T-helper 17 cell (primary cell): ENCODE results near the gene ADAMTS2. TPM values are rescaled to one million over a fixed set of nuclear protein-coding genes. Genes with fewer than 3 reads are reported as not detected.

Experiments
- ATAC-seq: fragments of 150-1000 bp; cut with Tn5 transposase; 2 replicates; pipeline ENCODE4 v1.10.0; 2021; ENCODE audit warnings: mild to moderate bottlenecking, moderate library complexity
- DNase-seq, 3 donors: peaks; one replicate each; pipeline versions ENCODE4 v3.0.0 to v3.0.0-alpha.2; 2020 to 2021
- H3K9me3 ChIP-seq: one replicate; pipeline ENCODE4 v1.7.0; 2013; ENCODE audit warnings: low read length, mild to moderate bottlenecking; ENCODE audit not compliant: control insufficient read depth, poor library complexity, severe bottlenecking
- H3K27ac Mint-ChIP-seq: one replicate; pipeline ENCODE4 v1.8.0; 2022; ENCODE audit warnings: mild to moderate bottlenecking, moderate library complexity, mixed read lengths
- H3K27me3 Mint-ChIP-seq: one replicate; pipeline ENCODE4 v1.8.0; 2022; ENCODE audit warnings: mixed read lengths
- H3K36me3 Mint-ChIP-seq: one replicate; pipeline ENCODE4 v1.8.0; 2022; ENCODE audit warnings: low read depth, mixed read lengths
- H3K4me1 Mint-ChIP-seq: one replicate; pipeline ENCODE4 v1.8.0; 2022; ENCODE audit warnings: mild to moderate bottlenecking, mixed read lengths
- H3K4me3 Mint-ChIP-seq: one replicate; pipeline ENCODE4 v1.8.0; 2022; ENCODE audit warnings: mild to moderate bottlenecking, moderate library complexity, mixed read lengths
- total RNA-seq, 4 donors: library from RNA in 2 of 4; stranded (reverse) in 2 of 4; gene quantifications; one replicate each; pipeline ENCODE4 v1.2.3 and lab custom pipeline; 2022 to 2026

Gene ADAMTS2
- total RNA-seq, 2 donors from 2014 or later = not detected

DNA sequence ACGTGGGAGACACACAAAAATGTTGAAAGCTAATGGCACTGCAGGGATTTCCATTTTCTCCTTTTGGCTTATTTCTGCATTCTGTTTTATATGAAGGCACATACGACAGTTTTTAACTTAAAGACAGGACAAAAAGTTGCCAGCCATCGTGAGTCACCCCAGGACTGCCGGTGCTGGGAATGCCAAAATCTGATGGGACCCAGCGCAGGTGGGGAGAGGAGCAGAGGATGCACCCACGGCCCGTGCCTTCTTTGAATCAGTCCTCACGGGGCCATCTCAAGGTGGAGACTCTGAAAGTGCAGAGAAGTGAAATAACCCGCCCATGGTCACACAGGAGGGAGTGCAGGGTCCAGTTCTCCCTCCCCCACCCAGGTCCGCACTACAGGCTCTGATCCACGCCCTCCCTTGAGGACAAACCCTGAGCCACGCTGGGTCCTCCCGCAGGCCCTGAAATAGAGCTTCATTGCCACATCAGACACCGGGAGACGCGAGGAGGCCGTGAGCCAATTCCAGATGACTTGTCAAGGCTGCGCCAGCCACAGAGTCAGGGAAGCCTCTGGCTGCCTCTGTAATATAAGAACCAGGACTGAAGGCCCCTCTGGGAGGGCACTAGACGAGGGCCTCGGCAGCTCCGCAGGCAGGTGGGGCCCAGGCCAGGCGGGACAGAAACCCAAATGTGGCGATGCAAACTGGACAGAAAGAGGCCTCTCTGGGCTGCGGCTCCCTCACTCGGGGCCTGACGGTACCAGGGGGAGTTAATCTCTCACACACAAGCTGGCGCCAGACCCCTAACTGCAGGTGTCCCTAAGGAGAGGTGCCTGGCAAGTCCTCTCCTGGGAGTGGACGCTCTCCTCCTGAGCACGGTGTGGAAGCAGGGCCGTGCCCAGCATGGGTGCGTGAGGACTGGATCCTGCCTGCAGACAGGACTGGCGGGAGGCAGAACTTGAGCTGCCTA is 22.9 kb downstream of the ADAMTS2 start:
- Mint-ChIP-seq H3K4me3 (no peak overlapping the region), H3K4me1 (no peaks in the 10 kb centered on the region), H3K27ac (no peak overlapping the region), H3K36me3 (no peaks in the 10 kb centered on the region), H3K27me3 (peaks cover 39% of the 10 kb centered on the region)
- H3K9me3 ChIP-seq = no peaks in the 10 kb centered on the region
- no peak for ATAC-seq
- no peak for DNase-seq

DNA sequence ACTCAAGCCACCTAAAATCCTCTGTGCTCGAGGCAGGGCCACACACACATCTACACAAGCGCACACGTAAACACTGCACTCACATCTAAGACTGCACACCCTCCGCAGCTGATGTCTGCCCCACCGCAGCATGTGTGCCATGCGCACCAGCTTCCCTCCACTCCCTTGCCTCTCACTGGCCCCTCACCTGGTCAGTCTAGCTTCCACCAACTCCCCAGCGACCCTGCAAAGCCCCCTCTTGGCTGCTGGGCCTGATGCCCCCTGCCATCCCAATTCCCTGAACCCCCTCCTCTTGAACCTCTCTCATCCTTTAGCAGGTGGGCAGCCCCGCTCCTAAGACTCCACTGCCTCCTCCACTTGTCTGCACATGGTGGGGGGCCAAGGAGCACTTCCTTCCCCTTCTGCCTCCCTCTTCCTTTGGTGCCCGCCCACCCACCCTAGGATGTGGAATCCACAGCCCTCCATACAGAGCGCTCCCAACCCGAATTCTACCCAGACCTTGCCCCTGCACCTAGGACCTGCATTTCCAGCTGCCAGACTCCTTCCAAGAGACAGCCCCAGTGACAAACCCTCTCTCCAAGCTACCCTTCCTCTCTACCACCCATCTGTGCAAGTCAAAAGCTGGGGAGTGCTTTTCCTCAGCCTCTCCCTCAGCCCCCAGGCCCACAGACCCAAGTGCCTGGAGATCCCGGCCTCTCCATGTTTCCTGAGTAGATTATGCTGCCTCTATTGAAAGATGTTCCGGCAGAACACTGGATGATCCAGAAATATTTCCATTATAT is 23.9 kb downstream of the ADAMTS2 start:
- peaks cover 30% of the 10 kb centered on the region for H3K27me3 Mint-ChIP-seq
- H3K27ac Mint-ChIP-seq = no peak overlapping the region
- ATAC-seq (no peak), DNase-seq (no peak)
- H3K9me3 ChIP-seq = no peaks in the 10 kb centered on the region
- no peaks in the 10 kb centered on the region for H3K4me1 Mint-ChIP-seq
- H3K4me3 Mint-ChIP-seq = no peak overlapping the region
- H3K36me3 Mint-ChIP-seq = no peaks in the 10 kb centered on the region

DNA sequence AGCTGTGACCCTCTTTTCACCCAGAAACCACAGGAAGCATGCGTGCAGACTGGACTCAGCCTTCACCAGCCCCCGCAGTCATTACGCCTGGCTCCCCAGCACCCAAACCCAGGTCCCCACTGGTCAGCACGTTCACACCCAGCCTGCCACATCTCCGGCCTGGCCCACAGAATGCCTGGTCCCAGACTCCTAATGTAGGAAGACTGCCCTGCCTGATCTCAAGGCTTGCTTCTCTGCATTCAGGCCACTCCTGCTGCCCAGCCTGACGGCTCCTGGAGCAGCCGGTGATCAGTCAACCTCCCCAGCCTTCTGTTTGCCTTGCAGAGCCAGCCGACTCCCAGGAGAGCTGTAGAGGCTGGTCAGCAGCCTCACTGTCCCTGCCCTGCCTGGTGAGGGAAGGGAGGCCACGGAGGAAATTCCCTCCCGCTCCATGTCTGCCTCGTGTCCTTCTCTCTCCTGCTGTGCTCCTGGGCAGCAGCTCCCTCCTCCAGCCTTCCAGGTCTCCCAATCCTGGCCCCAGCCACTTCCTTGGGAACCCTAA is 25.4 kb downstream of the ADAMTS2 start:
- ATAC-seq (no peak), DNase-seq (no peak)
- Mint-ChIP-seq H3K4me3 (no peak overlapping the region), H3K27ac (no peak overlapping the region), H3K36me3 (no peaks in the 10 kb centered on the region), H3K27me3 (peaks cover 32% of the 10 kb centered on the region), H3K4me1 (no peaks in the 10 kb centered on the region)
- no peaks in the 10 kb centered on the region for H3K9me3 ChIP-seq

GRCh38 chr5:179319123-179319522 is 26.1 kb downstream of the ADAMTS2 start:
- ATAC-seq = no peak
- no peaks in the 10 kb centered on the region for H3K36me3 Mint-ChIP-seq

DNA sequence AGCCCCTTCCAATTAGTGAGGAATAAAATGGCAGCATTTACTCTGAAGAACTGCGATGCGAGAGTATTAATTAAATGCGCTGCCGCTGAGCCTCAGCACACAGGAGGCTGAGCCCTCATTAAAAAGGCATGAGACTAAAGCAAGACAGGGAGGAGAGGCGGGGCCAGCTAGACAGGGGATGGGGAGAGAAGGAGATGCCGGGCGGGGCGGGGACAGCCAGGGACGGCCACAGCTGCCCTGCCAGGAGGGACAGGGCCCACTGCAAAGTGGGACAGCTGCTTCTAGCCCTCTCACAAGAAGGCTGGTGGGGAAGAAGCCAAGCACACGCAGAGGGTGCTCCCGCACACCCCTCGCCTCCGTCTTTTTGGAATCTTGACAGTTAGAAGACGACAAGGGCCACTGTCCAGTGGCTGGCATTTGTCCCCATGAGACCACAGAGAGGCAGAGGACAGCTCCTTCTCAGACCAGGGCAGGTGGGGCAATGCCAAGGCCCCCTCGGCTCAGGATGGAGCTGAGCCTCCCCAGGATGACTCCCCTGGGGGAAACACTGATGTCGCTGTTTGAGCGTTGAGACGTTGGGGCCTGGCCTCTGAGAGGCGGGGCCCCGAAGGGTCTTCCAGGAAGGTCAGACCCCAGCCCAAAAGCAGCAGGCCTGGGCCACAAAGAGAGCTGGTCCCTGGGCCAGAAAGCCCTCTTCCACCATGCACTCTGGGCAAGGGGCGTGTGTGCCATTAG is 26.9 kb downstream of the ADAMTS2 start:
- no peaks in the 10 kb centered on the region for H3K9me3 ChIP-seq
- ATAC-seq (no peak), DNase-seq (no peak)

More at GRCh38 chr5:179319123-179319522, 26.1 kb downstream of the ADAMTS2 start:
- H3K27ac Mint-ChIP-seq = no peak overlapping the region
- peaks cover 34% of the 10 kb centered on the region for H3K27me3 Mint-ChIP-seq
- no peak for DNase-seq
- no peak overlapping the region for H3K4me3 Mint-ChIP-seq
- no peaks in the 10 kb centered on the region for H3K9me3 ChIP-seq
- H3K4me1 Mint-ChIP-seq = no peaks in the 10 kb centered on the region

DNA sequence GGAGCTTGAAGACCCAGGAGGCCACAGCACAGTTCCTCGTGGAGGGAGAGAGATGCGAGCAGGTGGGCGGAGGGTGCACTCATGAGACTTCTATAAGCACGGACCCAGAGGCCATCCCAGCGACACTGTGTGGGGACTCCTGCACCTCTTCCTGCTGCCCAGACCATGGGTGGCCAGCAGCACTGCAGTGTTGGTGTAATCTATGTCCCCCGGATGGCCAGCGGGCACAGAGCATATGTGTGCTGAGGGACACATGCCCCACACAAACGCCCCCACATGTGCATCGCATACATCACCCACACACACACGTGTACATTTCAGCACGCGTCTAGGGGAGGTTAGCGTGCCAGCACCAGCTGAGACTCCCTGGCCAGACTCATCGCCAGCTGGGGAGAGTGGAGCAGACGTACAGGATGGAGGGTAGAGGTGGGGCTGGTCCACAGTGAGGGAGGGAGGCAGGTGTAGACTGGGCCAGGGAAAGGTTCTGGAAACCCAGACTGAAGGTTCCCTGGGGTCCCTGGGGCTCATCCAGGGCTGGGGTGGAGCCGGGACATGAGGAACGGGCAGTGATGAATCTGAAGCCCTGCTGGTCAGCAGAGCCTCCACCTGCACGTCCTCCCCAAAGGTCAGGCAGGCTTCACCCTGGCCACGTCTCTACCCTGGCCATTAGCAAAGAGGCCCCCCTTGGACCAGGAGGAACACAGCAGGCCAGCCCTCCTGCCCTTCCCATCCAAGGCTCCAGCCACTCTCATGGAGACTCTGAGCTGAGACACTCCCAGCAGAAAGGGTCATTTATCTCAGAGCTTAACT is 27.6 kb downstream of the ADAMTS2 start:
- no peaks in the 10 kb centered on the region for H3K9me3 ChIP-seq
- DNase-seq (no peak), ATAC-seq (no peak)
- H3K27me3 Mint-ChIP-seq = peaks cover 22% of the 10 kb centered on the region
- H3K4me1 Mint-ChIP-seq = no peaks in the 10 kb centered on the region
- no peaks in the 10 kb centered on the region for H3K36me3 Mint-ChIP-seq
- H3K27ac Mint-ChIP-seq = no peak overlapping the region
- H3K4me3 Mint-ChIP-seq = no peak overlapping the region

More for the DNA sequence above, 26.9 kb downstream of the ADAMTS2 start:
- H3K27ac Mint-ChIP-seq = no peak overlapping the region
- no peak overlapping the region for H3K4me3 Mint-ChIP-seq
- H3K4me1 Mint-ChIP-seq = no peaks in the 10 kb centered on the region
- peaks cover 30% of the 10 kb centered on the region for H3K27me3 Mint-ChIP-seq
- no peaks in the 10 kb centered on the region for H3K36me3 Mint-ChIP-seq

DNA sequence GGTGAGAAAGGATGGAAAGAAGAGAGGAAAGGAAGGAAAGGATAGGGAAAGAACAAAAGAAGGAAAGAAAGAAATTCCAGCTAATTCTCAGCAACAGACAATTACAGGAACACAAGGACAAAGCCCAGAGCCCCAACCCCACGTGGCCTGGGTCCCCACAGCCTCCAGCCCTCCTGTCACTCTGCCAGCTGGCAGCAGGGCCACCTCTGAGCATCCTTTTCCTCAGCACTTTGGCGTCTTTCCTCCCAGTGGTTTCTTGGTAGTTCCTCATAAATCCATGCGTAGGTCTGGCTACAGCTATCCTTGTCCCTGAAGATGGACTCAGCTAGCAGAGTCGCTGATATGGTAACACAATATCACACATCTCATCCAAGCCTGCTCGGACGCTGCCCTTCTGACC is 28.3 kb downstream of the ADAMTS2 start:
- H3K36me3 Mint-ChIP-seq = no peaks in the 10 kb centered on the region
- H3K4me3 Mint-ChIP-seq = no peak overlapping the region
- peaks cover 20% of the 10 kb centered on the region for H3K27me3 Mint-ChIP-seq

DNA sequence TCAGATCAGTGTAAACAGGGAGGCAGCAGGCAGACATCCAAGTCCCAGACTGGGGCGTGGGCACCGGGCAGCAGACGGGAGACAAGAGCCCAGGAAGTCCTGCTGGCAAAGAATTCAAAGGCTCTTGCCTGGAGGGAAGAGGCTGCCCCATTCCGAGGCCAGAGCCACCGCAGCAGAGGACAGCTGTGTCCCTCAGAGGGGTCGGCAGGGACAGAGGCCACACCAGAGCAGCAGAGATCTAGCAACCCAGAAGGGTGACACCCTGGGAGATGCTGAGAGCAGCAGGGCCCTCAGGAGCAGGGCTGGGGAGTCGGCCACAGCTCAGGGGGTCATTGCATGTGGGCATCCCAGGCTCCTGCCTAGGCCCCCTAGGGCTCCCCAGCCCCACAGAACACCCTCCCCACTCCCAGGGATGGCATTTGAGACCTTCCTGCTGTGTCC is 29.1 kb downstream of the ADAMTS2 start:
- Mint-ChIP-seq H3K27me3 (peaks cover 16% of the 10 kb centered on the region), H3K36me3 (no peaks in the 10 kb centered on the region), H3K27ac (no peak overlapping the region), H3K4me1 (no peaks in the 10 kb centered on the region), H3K4me3 (no peak overlapping the region)
- no peak for ATAC-seq
- DNase-seq = no peak
- no peaks in the 10 kb centered on the region for H3K9me3 ChIP-seq

More for the DNA sequence above, 28.3 kb downstream of the ADAMTS2 start:
- DNase-seq = no peak
- no peaks in the 10 kb centered on the region for H3K9me3 ChIP-seq
- no peak for ATAC-seq
- Mint-ChIP-seq H3K4me1 (no peaks in the 10 kb centered on the region), H3K27ac (no peak overlapping the region)

- Mint-ChIP-seq H3K27me3 (peaks cover 14% of the 10 kb centered on the region), H3K4me3 (no peak overlapping the region), H3K4me1 (no peaks in the 10 kb centered on the region), H3K36me3 (no peaks in the 10 kb centered on the region), H3K27ac (no peak overlapping the region)
- ATAC-seq (no peak), DNase-seq (no peak)
- H3K9me3 ChIP-seq = no peaks in the 10 kb centered on the region
Observed at GRCh38 chr5:179315356-179315890, 29.8 kb downstream of the ADAMTS2 start.

DNA sequence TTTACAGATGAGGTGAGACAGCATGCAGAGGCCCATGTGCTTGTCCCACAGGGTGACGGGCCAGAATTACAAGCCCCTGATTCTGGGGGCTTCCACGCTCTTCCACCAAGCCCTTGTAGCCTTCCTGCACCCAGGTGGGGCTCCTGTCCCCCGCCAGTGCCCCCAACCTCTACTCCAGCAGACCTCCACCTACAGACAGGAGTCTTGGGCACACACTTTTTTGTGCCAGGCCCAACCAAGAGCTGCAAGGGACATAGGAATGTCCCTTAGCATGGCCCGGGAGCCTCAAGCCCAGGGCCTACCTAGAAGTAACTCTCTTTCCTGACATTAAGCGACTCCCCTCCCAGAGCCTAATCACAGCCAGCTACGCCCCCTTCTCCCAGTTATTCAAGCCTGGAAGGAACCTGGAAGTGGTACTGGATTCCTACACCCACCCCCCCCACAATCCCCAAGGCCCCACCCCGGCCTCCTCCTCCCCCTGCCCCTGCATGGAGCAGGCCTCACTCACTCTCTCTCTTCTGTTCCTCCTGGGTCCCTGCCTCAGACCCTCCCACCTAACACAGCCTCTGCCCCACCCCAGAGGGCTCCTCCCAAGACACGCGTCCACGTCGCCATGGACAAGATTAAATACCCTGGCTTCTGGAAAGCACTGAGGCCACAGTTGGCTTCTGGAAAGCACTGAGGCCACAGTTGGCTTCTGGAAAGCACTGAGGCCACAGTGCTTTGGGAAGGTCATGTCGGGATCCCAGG is 30.5 kb downstream of the ADAMTS2 start:
- DNase-seq (no peak), ATAC-seq (no peak)
- no peak overlapping the region for H3K27ac Mint-ChIP-seq
- no peaks in the 10 kb centered on the region for H3K36me3 Mint-ChIP-seq
- peaks cover 14% of the 10 kb centered on the region for H3K27me3 Mint-ChIP-seq
- H3K4me1 Mint-ChIP-seq = no peaks in the 10 kb centered on the region
- H3K4me3 Mint-ChIP-seq = no peak overlapping the region
- H3K9me3 ChIP-seq = no peaks in the 10 kb centered on the region

DNA sequence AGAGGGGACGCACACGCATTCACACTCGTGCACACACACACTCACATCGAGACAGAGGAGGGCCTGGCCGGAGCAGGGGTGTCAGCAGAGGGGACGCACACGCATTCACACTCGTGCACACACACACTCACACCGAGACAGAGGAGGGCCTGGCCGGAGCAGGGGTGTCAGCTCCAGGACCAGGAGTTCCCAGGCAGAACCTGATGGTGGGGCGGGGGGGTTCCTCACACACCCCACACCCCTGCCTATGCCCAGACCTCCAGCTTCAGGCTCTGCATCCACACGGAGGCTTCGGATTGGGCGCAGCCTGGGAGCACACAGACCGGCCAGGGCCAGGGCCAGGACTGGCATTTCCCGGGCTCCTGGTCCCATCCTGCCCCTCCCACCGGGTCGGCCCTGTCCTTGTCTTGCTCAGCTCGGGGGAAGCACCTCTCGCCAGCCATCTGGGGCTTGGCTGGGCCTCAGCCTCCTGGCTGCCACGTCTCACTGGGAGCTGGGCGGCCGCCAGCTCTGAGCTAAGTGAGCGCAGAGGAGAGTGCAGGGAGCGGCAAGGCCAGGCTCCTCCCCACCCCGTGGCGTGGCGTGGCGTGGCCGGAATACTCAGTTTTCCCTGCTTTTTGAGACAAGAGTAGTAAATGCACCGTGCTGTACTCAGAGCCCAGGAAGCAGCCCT is 31.3 kb downstream of the ADAMTS2 start:
- Mint-ChIP-seq H3K27ac (no peak overlapping the region), H3K36me3 (no peaks in the 10 kb centered on the region), H3K4me1 (no peaks in the 10 kb centered on the region), H3K4me3 (no peak overlapping the region), H3K27me3 (peaks cover 14% of the 10 kb centered on the region)
- DNase-seq = no peak
- ATAC-seq = no peak
- no peaks in the 10 kb centered on the region for H3K9me3 ChIP-seq
